Fibroblast of gingiva (primary cell): ENCODE measurements around the gene TNFSF11.
"Not testable (repeated sequence)": the region's sequence is repeated elsewhere in the genome, so short reads cannot be mapped to it uniquely, and the experiment has no call there.

Source experiments
- DNase-seq: peaks from one replicate; pipeline ENCODE4 v3.0.0-alpha.2; 2011; ENCODE audit warnings: low read depth

Gene TNFSF11

GRCh38 chr13:42560320-42560719, 13.6 kb upstream of the TNFSF11 start:
- not testable (repeated sequence) for DNase-seq

GRCh38 chr13:42561752-42562467, 12.0 kb upstream of the TNFSF11 start:
- DNase-seq: peak; percentile 21

- DNase-seq: no peak
Measured at GRCh38 chr13:42567906-42568305, 6.0 kb upstream of the TNFSF11 start.

- no peak for DNase-seq
Measured at GRCh38 chr13:42569576-42570344, 4.2 kb upstream of the TNFSF11 start.

GRCh38 chr13:42571895-42572294, 2.1 kb upstream of the TNFSF11 start:
- DNase-seq: no peak

- DNase-seq: no peak
Measured at GRCh38 chr13:42574435-42575311, 721 bp downstream of the TNFSF11 start.

GRCh38 chr13:42575938-42576337, 2.0 kb downstream of the TNFSF11 start:
- DNase-seq: no peak

GRCh38 chr13:42577538-42577937, 3.6 kb downstream of the TNFSF11 start:
- no peak for DNase-seq

GRCh38 chr13:42580644-42581043, 6.7 kb downstream of the TNFSF11 start:
- DNase-seq: no peak

- no peak for DNase-seq
Measured at GRCh38 chr13:42581427-42581826, 7.5 kb downstream of the TNFSF11 start.

- no peak for DNase-seq
Measured at GRCh38 chr13:42591602-42592001, 17.6 kb downstream of the TNFSF11 start.

GRCh38 chr13:42592915-42593900, 19.3 kb downstream of the TNFSF11 start:
- DNase-seq: no peak

- peak; percentile 93 for DNase-seq
Measured at GRCh38 chr13:42594481-42595252, 20.7 kb downstream of the TNFSF11 start.

- DNase-seq: no peak
Measured at GRCh38 chr13:42595253-42595571, 21.3 kb downstream of the TNFSF11 start.

- DNase-seq: no peak
Measured at GRCh38 chr13:42597505-42597904, 23.6 kb downstream of the TNFSF11 start.

- DNase-seq: no peak
Measured at GRCh38 chr13:42600943-42601342, 27.0 kb downstream of the TNFSF11 start.

GRCh38 chr13:42602906-42603305, 29.0 kb downstream of the TNFSF11 start:
- DNase-seq: no peak

- no peak for DNase-seq
Measured at GRCh38 chr13:42603571-42603970, 29.6 kb downstream of the TNFSF11 start.

- no peak for DNase-seq
Measured at GRCh38 chr13:42607546-42607945, 33.6 kb downstream of the TNFSF11 start.

GRCh38 chr13:42610649-42611048, 36.7 kb downstream of the TNFSF11 start:
- no peak for DNase-seq
